Measurements from ENCODE around the gene MDN1.

GRCh38 chr6:89834884-89835792 is 15.5 kb upstream of the MDN1 start:
- TF ChIP-seq POLR2A (IDR thresholded peaks at IDR 0.05; ENCODE audit: low read length) (no peak), GATA1 (IDR thresholded peaks at IDR 0.05; ENCODE audit: low read depth, low read length) (no peak)

Data from erythroblast (primary cell).